Caco-2 (cell line): ENCODE data around the gene PHACTR1. TPM values are rescaled to one million over a fixed set of nuclear protein-coding genes. Genes with fewer than 3 reads are reported as not detected.

Experiments
- BruUV-seq: library from RNA; stranded (reverse); fragments of 400-500 nt; replicated peaks from 2 replicates; lab custom pipeline; 2021; lab: Mats Ljungman, UMichigan
- CTCF ChIA-PET: fragments of 300-600 bp; sonication (Branson Sonifier 250); formaldehyde crosslinking; loops from one replicate; lab custom pipeline; 2022; ENCODE audit warnings: antibody characterized with exemption; lab: Charles Lee
- POLR2A ChIA-PET: fragments of 300-600 bp; sonication (Branson Sonifier 250); formaldehyde crosslinking; loops from one replicate; lab custom pipeline; 2022; ENCODE audit warnings: antibody characterized with exemption; lab: Charles Lee
- DNase-seq, 2 experiments: peaks; one replicate each; pipeline versions ENCODE4 v3.0.0 to v3.0.0-alpha.2; 2020 to 2022
- H3K27me3 ChIP-seq: replicated peaks from 2 replicates; pipeline ENCODE4 v1.6.0; 2011; ENCODE audit warnings: low read length; ENCODE audit not compliant: control insufficient read depth, insufficient read depth
- H3K36me3 ChIP-seq: 2 replicates; pipeline ENCODE4 v1.5.1; 2011; ENCODE audit warnings: low read length; ENCODE audit not compliant: control insufficient read depth, insufficient read depth
- H3K4me1 ChIP-seq: fragments of 250-450 bp; sonication (Bioruptor Pico); 2 replicates; pipeline ENCODE4 v1.5.1; 2020; ENCODE audit warnings: mild to moderate bottlenecking
- H3K4me3 ChIP-seq: 2 replicates; pipeline ENCODE4 v1.5.1; 2011; ENCODE audit warnings: low read depth, mild to moderate bottlenecking, control low read depth, low read length
- H3K9me3 ChIP-seq: fragments of 250-450 bp; sonication (Bioruptor Pico); 2 replicates; pipeline ENCODE4 v1.5.1; 2020; ENCODE audit warnings: mild to moderate bottlenecking, moderate library complexity
- H3K27ac Mint-ChIP-seq: one replicate; pipeline ENCODE4 v1.8.0; 2022; ENCODE audit warnings: mixed read lengths; ENCODE audit not compliant: unreplicated experiment
- H3K27me3 Mint-ChIP-seq: one replicate; pipeline ENCODE4 v1.8.0; 2022; ENCODE audit warnings: mixed read lengths; ENCODE audit not compliant: insufficient read depth, unreplicated experiment
- H3K36me3 Mint-ChIP-seq: one replicate; pipeline ENCODE4 v1.8.0; 2022; ENCODE audit warnings: mild to moderate bottlenecking, mixed read lengths; ENCODE audit not compliant: insufficient read depth, unreplicated experiment
- H3K4me1 Mint-ChIP-seq: one replicate; pipeline ENCODE4 v1.8.0; 2022; ENCODE audit warnings: low read depth, mixed read lengths; ENCODE audit not compliant: unreplicated experiment
- H3K4me3 Mint-ChIP-seq: one replicate; pipeline ENCODE4 v1.8.0; 2022; ENCODE audit warnings: mild to moderate bottlenecking, moderate library complexity, mixed read lengths; ENCODE audit not compliant: unreplicated experiment
- H3K9me3 Mint-ChIP-seq: one replicate; pipeline ENCODE4 v1.8.0; 2022; ENCODE audit warnings: mixed read lengths; ENCODE audit not compliant: unreplicated experiment
- CTCF ChIP-seq, 2 experiments: fragments of 200-600 bp in 1 of 2; IDR thresholded peaks; 1 replicate in 1 of 2; 2 replicates in 1 of 2; pipeline versions ENCODE4 v1.5.1 to v1.8.0; 2011 to 2022; ENCODE audit warnings: antibody characterized with exemption in 1 of 2, control low read depth in 1 of 2, inconsistent platforms in 1 of 2, low read depth in 1 of 2, low read length in 1 of 2, mild to moderate bottlenecking in 1 of 2, moderate library complexity in 1 of 2; ENCODE audit not compliant: insufficient read depth in 1 of 2, severe bottlenecking in 1 of 2, unreplicated experiment in 1 of 2
- intact Hi-C: fragments of 100-400 bp; cut with micrococcal nuclease; formaldehyde crosslinking; loops from one replicate; pipeline ENCODE4 v1.10.0; 2022; ENCODE audit not compliant: unreplicated experiment
- total RNA-seq: library from RNA; stranded (reverse); gene quantifications from 2 replicates; pipeline ENCODE4 v1.2.3, GENCODE V29; 2022

PHACTR1 gene
- total RNA-seq, 1 experiment from 2014 or later: 0.41 TPM

GRCh38 chr6:12882761-12883290 is 166.3 kb downstream of the PHACTR1 start:
- no peaks in the 10 kb centered on the region for H3K36me3 ChIP-seq
- Mint-ChIP-seq H3K36me3 (no peaks in the 10 kb centered on the region), H3K4me1 (no peaks in the 10 kb centered on the region), H3K27me3 (peaks cover 9% of the 10 kb centered on the region), H3K27ac (no peak overlapping the region), H3K4me3 (no peak overlapping the region), H3K9me3 (no peaks in the 10 kb centered on the region)
- no peaks in the 10 kb centered on the region for H3K27me3 ChIP-seq
- no peak for TF ChIP-seq CTCF (IDR thresholded peaks at IDR 0.05; ENCODE audit: insufficient read depth in 1 of 2, low read depth in 1 of 2, low read length in 1 of 2, severe bottlenecking in 1 of 2, unreplicated experiment in 1 of 2)
- CTCF ChIA-PET: no interaction called here
- intact Hi-C loops: no loop called here
- H3K4me3 ChIP-seq: no peak overlapping the region
- no peaks in the 10 kb centered on the region for H3K4me1 ChIP-seq
- no peak for DNase-seq
- BruUV-seq: no TSS peak
- H3K9me3 ChIP-seq: no peaks in the 10 kb centered on the region
- POLR2A ChIA-PET: no interaction called here

- BruUV-seq: no TSS peak
- ChIA-PET CTCF (no interaction called here), POLR2A (no interaction called here)
- no peak for TF ChIP-seq CTCF (IDR thresholded peaks at IDR 0.05; ENCODE audit: insufficient read depth in 1 of 2, low read depth in 1 of 2, low read length in 1 of 2, severe bottlenecking in 1 of 2, unreplicated experiment in 1 of 2)
- Mint-ChIP-seq H3K4me1 (no peaks in the 10 kb centered on the region), H3K9me3 (peaks cover 8% of the 10 kb centered on the region), H3K27ac (no peak overlapping the region), H3K36me3 (no peaks in the 10 kb centered on the region), H3K4me3 (no peak overlapping the region), H3K27me3 (peaks cover 6% of the 10 kb centered on the region)
- no peaks in the 10 kb centered on the region for H3K4me1 ChIP-seq
- intact Hi-C loops: no loop called here
- H3K9me3 ChIP-seq: no peaks in the 10 kb centered on the region
- DNase-seq: no peak
- no peaks in the 10 kb centered on the region; the same call in 1 of the 2 replicates for H3K27me3 ChIP-seq
- no peak overlapping the region for H3K4me3 ChIP-seq
- no peaks in the 10 kb centered on the region for H3K36me3 ChIP-seq
These were observed 168.4 kb downstream of the PHACTR1 start for GRCh38 chr6:12884983-12885382.

- no peak overlapping the region for H3K4me3 ChIP-seq
- no TSS peak for BruUV-seq
- H3K4me1 Mint-ChIP-seq: no peaks in the 10 kb centered on the region
- H3K27me3 ChIP-seq: no peaks in the 10 kb centered on the region; the same call in 1 of the 2 replicates
- DNase-seq: no peak
- peaks cover 10% of the 10 kb centered on the region for H3K9me3 ChIP-seq
- peaks cover 6% of the 10 kb centered on the region for H3K27me3 Mint-ChIP-seq
- H3K4me3 Mint-ChIP-seq: no peak overlapping the region
- intact Hi-C loops: no loop called here
- TF ChIP-seq CTCF (IDR thresholded peaks at IDR 0.05; ENCODE audit: insufficient read depth in 1 of 2, low read depth in 1 of 2, low read length in 1 of 2, severe bottlenecking in 1 of 2, unreplicated experiment in 1 of 2): no peak
- CTCF ChIA-PET: interaction anchor here (0.7 kb wide), 1 partner anchor 11 kb away, joined by 8 read pairs; no protein-coding TSS in a partner anchor
- H3K36me3 ChIP-seq: no peaks in the 10 kb centered on the region
- H3K27ac Mint-ChIP-seq: no peak overlapping the region
- POLR2A ChIA-PET: no interaction called here
- no peaks in the 10 kb centered on the region for H3K36me3 Mint-ChIP-seq
- peaks cover 19% of the 10 kb centered on the region for H3K9me3 Mint-ChIP-seq
- H3K4me1 ChIP-seq: no peaks in the 10 kb centered on the region
These were observed 170.6 kb downstream of the PHACTR1 start for GRCh38 chr6:12886961-12887775.
